IPS-20b (cell line): ENCODE data around the gene TATDN3.

Source experiments
- H3K27ac ChIP-seq: one replicate; pipeline ENCODE4 v1.5.1; 2013; ENCODE audit warnings: low read length
- H3K27me3 ChIP-seq: 2 replicates; pipeline ENCODE4 v1.6.1; 2013; ENCODE audit warnings: mild to moderate bottlenecking, low read length, inconsistent platforms; ENCODE audit not compliant: insufficient read depth
- H3K36me3 ChIP-seq: 2 replicates; pipeline ENCODE4 v1.6.1; 2013; ENCODE audit warnings: low read depth, mild to moderate bottlenecking, inconsistent platforms, low read length, moderate library complexity; ENCODE audit not compliant: insufficient read depth
- H3K4me1 ChIP-seq: 2 replicates; pipeline ENCODE4 v1.6.1; 2013; ENCODE audit warnings: mild to moderate bottlenecking, control low read depth, inconsistent platforms, low read length, moderate library complexity; ENCODE audit not compliant: insufficient read depth
- H3K4me3 ChIP-seq: 2 replicates; pipeline ENCODE4 v1.5.1; 2013; ENCODE audit warnings: mild to moderate bottlenecking, low read length, inconsistent platforms
- H3K9ac ChIP-seq: 2 replicates; pipeline ENCODE4 v1.6.1; 2013; ENCODE audit warnings: low read depth, mild to moderate bottlenecking, inconsistent platforms, low read length, moderate library complexity
- H3K9me3 ChIP-seq: 2 replicates; pipeline ENCODE4 v1.6.1; 2013; ENCODE audit warnings: mild to moderate bottlenecking, low read depth, low read length, inconsistent platforms; ENCODE audit not compliant: insufficient read depth

TATDN3 gene

GRCh38 chr1:212791676-212792395 lies at the start of gene TATDN3, which contains the start of gene NSL1:
TSS of gene TATDN3 (plus strand) at chr1:212791894. CDS start at chr1:212791922, 28 bp downstream.
TSS of gene NSL1 (minus strand) at chr1:212791777. CDS start at chr1:212791763, 14 bp downstream.
- Histone ChIP-seq H3K27ac (peak within 1 kb of the TSS; percentile 4), H3K4me1 (no peaks in the 10 kb centered on the region; the same call in 1 of the 2 replicates), H3K36me3 (peaks cover 16% of the 10 kb centered on the region), H3K4me3 (peak within 1 kb of the TSS; percentile 82), H3K9me3 (no peaks in the 10 kb centered on the region), H3K9ac (peak within 1 kb of the TSS; percentile 93), H3K27me3 (no peaks in the 10 kb centered on the region)

DNA sequence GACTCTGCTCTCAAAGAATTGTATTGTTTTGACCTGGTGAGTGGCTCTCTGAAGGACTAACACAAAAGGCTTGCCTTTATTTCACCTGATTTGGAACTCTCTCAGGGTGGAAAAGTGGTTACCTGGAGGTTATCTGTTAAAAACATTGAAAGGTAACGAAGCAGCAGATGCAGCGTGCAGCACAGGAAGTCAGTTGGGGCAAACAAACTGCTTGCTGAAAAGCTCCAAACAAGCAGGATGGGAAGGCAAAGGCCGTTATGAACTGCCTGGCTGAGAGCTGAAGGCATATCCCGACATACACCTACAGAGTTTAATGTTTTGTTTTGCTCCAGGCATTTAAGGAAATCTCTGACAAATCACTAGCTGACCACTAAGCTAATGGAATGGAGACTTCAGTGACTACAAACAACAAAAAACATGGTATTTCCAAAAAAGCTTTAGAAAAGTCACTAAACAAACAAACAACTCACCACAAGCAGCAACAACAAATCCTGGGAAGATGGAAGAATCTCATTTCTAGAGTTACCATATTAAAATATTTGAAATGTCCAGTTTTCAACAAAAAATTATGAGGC lies 47.7 kb upstream of the TATDN3 start:
- peaks cover 2% of the 10 kb centered on the region; the same call in 1 of the 2 replicates for H3K4me1 ChIP-seq

DNA sequence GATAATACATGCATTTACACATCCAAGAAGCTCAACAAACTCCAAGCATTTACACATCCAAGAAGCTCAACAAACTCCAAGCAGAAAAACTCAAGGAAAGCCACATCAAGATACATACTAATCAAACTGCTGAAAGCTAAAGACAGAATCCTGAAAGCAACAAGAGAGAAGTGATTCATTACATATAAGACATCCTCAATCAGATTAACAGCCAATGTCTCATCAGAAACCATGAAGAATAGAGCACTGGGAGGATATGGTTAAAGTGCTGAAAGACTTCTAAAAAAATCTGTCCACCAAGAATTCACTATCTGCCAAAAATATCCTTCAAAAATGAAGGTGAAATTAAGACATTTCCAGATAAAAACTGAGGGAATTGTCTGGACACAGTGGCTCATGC lies 46.4 kb upstream of the TATDN3 start:
- Histone ChIP-seq H3K9me3 (no peaks in the 10 kb centered on the region), H3K36me3 (peaks cover 4% of the 10 kb centered on the region; the same call in 1 of the 2 replicates), H3K27ac (no peak overlapping the region), H3K4me1 (peaks cover 6% of the 10 kb centered on the region), H3K9ac (no peak overlapping the region), H3K27me3 (no peaks in the 10 kb centered on the region), H3K4me3 (no peak overlapping the region)

More for the DNA sequence above, 47.7 kb upstream of the TATDN3 start:
- Histone ChIP-seq H3K36me3 (peaks cover 9% of the 10 kb centered on the region), H3K4me3 (no peak overlapping the region), H3K27ac (no peak overlapping the region), H3K9me3 (no peaks in the 10 kb centered on the region), H3K27me3 (no peaks in the 10 kb centered on the region), H3K9ac (no peak overlapping the region)

DNA sequence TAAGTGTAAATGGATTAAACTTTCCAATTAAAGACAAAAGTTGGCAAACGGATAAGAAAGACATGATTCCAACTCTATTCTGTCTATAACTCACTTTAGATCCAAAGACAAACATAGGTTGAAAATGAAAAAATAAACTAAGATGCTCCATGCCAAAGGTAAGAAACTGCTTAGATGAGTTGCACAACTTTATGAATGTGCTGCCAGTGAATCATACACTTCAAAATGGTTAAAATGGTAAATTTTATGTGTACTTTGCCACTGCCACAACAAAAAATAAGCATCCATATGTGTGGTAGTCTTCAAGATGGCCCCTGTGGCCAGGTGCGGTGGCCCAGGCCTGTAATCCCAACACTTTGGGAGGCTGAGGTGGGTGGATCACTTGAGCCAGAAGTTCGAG lies 45.1 kb upstream of the TATDN3 start:
- no peak overlapping the region for H3K9ac ChIP-seq
- peaks cover 6% of the 10 kb centered on the region for H3K4me1 ChIP-seq
- no peak overlapping the region for H3K4me3 ChIP-seq
- no peaks in the 10 kb centered on the region for H3K9me3 ChIP-seq
- peaks cover 2% of the 10 kb centered on the region; the same call in 1 of the 2 replicates for H3K36me3 ChIP-seq
- H3K27ac ChIP-seq: no peak overlapping the region
- no peaks in the 10 kb centered on the region for H3K27me3 ChIP-seq

GRCh38 chr1:212749821-212750535 lies 41.7 kb upstream of the TATDN3 start:
- Histone ChIP-seq H3K9ac (no peak overlapping the region), H3K4me3 (no peak overlapping the region), H3K9me3 (no peaks in the 10 kb centered on the region), H3K4me1 (peaks cover 18% of the 10 kb centered on the region; the same call in 1 of the 2 replicates), H3K27me3 (no peaks in the 10 kb centered on the region), H3K36me3 (no peaks in the 10 kb centered on the region), H3K27ac (peak overlapping the region; percentile 69)

- Histone ChIP-seq H3K9ac (no peak overlapping the region), H3K27ac (no peak overlapping the region), H3K27me3 (no peaks in the 10 kb centered on the region), H3K9me3 (no peaks in the 10 kb centered on the region), H3K36me3 (0 out of 2 replicates have a peak, but pooled peaks cover 5% of the 10 kb centered on the region), H3K4me3 (no peak overlapping the region), H3K4me1 (peaks cover 18% of the 10 kb centered on the region; the same call in 1 of the 2 replicates)
Measured at GRCh38 chr1:212752252-212752933, 39.3 kb upstream of the TATDN3 start.

DNA sequence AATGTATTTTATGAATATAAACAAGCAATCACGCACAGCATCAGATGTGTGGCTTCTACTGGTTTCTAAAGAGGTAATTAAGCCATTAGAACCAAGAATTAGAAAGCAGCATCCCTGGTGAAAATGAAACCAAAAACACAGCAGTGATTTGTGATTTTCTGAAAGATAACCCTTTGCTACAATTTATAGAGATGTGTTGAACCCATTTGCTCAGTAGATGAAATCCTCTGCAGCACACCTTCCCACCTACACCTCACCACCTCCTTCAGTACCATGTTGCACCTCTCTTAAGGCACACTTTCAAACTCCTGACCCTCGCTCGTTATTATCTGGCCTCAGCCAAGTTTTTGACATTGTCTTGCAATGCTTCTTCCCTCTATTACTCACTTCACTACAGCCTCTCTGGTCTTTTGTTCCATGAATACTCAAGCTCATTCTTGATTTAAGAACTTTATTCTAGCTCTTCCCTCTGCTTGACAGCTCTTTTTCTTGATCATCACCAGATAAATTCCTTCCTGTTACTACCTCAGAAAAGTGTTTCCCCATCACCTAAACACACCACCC lies 38.7 kb upstream of the TATDN3 start:
- peaks cover 18% of the 10 kb centered on the region; the same call in 1 of the 2 replicates for H3K4me1 ChIP-seq
- no peaks in the 10 kb centered on the region for H3K27me3 ChIP-seq
- no peaks in the 10 kb centered on the region for H3K9me3 ChIP-seq
- 0 out of 2 replicates have a peak, but pooled peaks cover 9% of the 10 kb centered on the region for H3K36me3 ChIP-seq
- H3K9ac ChIP-seq: no peak overlapping the region
- H3K27ac ChIP-seq: no peak overlapping the region
- no peak overlapping the region for H3K4me3 ChIP-seq

DNA sequence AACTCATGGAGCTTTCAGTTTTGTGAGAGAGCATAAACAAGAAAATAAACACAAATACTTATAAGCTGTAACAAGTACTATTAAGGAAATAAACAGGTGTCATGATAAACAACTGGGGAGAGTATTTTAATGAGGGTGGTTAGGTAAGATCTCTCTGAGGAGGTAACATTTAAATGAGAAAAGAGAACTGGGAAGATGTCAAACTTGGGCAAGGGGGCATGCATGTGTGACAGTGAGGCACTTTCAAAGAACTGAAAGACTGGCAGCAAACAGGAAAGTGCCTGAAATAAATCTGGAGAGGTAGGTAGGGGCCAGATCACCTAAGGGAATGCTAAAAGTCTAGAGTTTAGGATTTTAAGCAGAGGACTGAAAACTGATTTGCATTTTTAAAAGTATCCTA lies 37.9 kb upstream of the TATDN3 start:
- no peak overlapping the region for H3K4me3 ChIP-seq
- H3K4me1 ChIP-seq: peaks cover 18% of the 10 kb centered on the region; the same call in 1 of the 2 replicates
- H3K9ac ChIP-seq: no peak overlapping the region
- H3K27me3 ChIP-seq: no peaks in the 10 kb centered on the region
- H3K27ac ChIP-seq: no peak overlapping the region
- H3K36me3 ChIP-seq: 0 out of 2 replicates have a peak, but pooled peaks cover 9% of the 10 kb centered on the region
- no peaks in the 10 kb centered on the region for H3K9me3 ChIP-seq

DNA sequence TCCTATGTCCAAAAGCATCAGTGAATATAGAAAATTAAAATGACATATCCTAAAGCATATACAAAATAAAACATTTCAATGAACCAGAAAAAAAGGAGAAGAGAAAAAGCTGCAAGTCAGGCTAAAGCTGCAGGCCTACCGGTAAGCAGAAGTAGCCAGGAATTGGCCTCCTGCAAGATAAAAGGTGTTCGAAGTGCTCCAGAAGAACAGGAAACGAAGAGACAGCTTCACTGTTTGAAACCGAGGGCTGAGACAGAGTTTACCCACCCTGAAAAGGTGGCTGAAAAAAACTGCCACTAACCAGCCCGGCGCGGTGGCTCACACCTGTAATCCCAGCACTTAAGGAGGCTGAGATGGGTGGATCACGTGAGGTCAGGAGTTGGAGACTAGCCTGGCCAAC lies 37.5 kb upstream of the TATDN3 start:
- H3K27me3 ChIP-seq: no peaks in the 10 kb centered on the region
- H3K4me3 ChIP-seq: no peak overlapping the region
- no peaks in the 10 kb centered on the region for H3K9me3 ChIP-seq
- H3K36me3 ChIP-seq: 0 out of 2 replicates have a peak, but pooled peaks cover 9% of the 10 kb centered on the region
- no peak overlapping the region for H3K9ac ChIP-seq
- H3K4me1 ChIP-seq: peaks cover 18% of the 10 kb centered on the region; the same call in 1 of the 2 replicates
- no peak overlapping the region for H3K27ac ChIP-seq

- H3K9me3 ChIP-seq: no peaks in the 10 kb centered on the region
- no peak overlapping the region for H3K9ac ChIP-seq
- no peak overlapping the region for H3K27ac ChIP-seq
- 0 out of 2 replicates have a peak, but pooled peaks cover 9% of the 10 kb centered on the region for H3K36me3 ChIP-seq
- H3K4me3 ChIP-seq: no peak overlapping the region
- no peaks in the 10 kb centered on the region for H3K27me3 ChIP-seq
- peaks cover 18% of the 10 kb centered on the region; the same call in 1 of the 2 replicates for H3K4me1 ChIP-seq
Measured at GRCh38 chr1:212754680-212755079, 37.0 kb upstream of the TATDN3 start.

DNA sequence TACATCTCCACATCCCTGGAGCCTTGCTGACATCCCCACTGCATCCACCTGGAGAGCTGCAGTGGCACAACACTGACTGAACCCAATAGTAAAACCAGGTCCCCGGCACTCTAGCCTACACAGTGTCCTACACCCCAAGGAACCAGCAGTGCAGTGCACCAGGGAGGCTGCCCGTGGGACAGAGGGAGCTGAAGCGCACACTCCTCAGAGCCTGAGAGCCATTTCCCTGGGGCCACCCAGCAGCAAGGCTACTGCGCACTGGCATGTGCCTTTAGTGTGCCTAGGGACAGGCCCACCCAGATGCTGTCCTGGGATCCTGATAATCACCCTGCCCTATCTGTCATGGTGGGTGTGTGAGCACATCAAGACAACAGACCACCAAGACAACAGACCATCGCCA lies 32.0 kb upstream of the TATDN3 start:
- Histone ChIP-seq H3K4me3 (no peak overlapping the region), H3K9me3 (no peaks in the 10 kb centered on the region), H3K27ac (no peak overlapping the region), H3K36me3 (0 out of 2 replicates have a peak, but pooled peaks cover 14% of the 10 kb centered on the region), H3K4me1 (peaks cover 2% of the 10 kb centered on the region; the same call in 1 of the 2 replicates), H3K9ac (no peak overlapping the region), H3K27me3 (no peaks in the 10 kb centered on the region)
